ENCODE measurements around the gene NOC2L.

NOC2L gene

DNA sequence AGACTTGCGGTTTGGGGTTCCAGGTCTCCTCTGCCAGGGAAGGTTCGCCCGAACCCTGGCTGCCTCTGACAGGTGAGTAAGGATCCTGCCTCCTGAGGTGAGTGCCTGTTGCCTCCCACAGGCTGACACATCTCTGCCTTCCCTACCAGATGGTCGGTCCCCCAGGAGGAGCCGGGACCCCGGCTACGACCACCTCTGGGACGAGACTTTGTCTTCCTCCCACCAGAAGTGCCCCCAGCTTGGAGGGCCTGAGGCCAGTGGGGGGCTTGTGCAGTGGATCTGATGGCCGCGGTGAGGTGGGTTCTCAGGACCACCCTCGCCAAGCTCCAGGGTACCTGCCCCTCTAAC lies 15.2 kb upstream of the NOC2L start:
- no peak for DNase-seq

GRCh38 chr1:973459-974292 lies 14.6 kb upstream of the NOC2L start:
- DNase-seq, result no peak

DNA sequence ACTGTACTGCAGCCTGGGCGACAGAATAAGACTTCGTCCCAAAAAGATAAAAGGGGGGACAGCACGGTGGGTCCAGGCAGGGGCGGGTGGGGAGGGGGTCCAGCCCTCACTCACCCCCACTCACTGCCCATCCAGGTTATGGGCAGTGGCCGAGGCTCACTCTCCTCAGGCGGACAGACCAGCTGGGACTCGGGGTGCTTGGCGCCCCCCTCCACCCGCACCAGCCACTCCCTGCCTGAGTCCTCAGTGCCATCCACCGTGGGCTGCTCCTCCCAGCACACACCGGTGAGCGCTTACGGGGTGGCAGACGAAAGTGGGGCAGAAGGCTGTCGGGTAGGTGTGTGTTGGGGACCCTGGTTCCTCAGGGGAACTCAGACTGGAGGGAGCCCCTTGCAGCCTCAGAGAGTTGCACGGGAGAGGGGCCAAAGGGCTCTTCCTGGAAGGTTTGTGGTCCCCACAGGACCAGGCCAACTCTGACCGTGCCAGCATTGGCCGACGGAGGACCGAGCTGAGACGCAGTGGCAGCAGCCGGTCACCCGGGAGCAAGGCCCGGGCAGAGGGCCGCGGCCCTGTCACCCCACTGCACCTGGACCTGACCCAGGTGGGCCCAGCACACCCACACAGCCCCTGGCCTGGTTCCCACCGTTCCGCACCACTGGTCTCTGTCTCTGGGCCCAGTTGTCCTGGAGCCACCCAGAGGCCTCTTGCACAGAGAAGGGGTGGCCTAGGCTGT lies 13.8 kb upstream of the NOC2L start:
- DNase-seq, result no peak

DNA sequence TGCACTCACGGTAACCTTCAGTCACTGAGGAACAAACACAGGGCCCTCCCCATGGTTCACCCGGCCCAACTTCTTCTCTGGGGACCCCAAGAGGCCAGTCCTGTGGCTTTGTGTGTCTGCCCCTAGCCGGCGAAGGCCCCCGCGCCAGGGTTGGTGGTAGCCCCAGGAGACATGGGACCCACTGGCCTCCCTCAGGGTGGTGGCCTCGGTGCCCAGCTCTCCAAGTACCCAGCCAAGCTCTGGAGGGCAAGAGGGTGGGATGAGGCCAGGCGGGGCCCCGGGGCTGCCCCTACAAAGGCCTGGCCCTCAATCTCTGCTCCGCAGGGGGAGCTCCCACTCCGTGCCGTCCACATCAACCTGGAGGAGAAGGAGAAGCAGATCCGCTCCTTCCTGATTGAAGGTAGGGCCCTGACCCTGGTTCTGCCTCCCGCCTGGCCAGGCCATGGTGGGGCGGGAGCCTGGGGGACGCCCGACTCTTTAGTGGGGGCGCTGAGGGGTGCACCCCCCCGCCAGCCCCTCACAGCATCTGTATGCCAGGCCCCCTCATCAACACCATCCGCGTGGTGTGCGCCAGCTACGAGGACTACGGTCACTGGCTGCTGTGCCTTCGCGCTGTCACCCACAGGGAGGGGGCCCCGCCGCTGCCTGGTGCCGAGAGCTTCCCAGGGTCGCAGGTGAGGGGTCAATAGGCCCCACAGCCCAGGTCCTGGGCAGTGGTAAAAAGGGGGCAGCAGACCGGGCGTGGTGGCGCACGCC lies 12.9 kb upstream of the NOC2L start:
- no peak for DNase-seq

DNA sequence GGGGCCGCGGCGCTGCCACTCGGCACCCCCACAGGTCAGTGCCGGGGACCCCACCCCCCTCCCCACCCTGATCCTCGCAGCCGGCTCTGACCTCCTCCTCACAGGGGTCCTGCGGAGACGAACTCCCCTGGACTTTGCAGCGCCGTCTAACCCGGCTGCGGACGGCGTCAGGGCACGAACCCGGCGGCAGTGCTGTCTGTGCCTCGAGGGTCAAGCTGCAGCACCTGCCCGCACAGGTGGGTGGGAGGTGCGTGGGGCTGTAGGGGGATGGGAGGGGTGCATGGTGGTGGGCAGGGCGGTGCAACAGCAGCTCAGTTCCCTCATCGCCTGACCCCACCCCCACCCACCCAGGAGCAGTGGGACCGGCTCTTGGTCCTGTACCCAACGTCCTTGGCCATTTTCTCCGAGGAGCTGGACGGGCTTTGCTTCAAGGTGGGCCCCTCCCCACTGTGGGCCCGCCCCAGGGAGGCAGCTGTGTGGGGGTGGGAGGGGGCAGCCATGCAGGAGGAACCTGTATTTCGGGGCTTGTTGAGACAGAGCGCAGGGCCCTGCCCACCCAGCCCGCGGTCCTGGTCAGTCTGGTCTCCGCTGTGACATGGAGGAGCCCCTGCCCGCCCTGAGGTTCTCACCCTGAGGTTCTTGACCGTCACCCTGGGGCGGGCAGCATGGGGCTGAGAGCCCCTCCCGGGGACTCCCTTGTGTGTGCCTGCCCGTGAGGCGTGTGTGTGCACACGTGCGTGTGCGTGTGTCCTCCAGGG lies 12.1 kb upstream of the NOC2L start:
- DNase-seq, result no peak

DNA sequence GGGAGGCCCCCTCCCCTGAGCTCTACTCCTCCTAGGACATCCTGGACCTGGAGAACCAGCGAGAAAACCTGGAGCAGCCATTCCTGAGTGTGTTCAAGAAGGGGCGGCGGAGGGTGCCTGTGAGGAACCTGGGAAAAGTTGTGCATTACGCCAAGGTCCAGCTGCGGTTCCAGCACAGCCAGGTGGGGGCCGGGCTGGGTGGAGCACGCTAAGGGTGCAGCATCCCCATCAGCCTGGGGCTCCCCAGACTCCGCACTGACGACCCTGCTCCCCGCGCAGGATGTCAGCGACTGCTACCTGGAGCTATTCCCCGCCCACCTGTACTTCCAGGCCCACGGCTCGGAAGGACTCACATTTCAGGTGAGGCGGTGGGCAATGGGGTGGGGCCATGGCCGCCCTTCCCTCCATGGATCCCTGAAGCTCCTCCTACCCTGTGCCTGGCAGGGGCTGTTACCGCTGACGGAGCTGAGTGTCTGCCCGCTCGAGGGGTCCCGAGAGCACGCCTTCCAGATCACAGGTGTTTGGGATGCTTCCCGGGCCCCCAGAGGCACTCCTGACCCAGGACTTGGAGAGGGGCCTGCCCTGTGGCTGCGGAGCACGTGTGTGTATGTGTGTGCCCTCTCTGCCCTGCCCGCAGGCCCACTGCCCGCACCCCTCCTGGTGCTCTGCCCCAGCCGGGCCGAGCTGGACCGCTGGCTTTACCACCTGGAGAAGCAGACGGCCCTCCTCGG lies 11.4 kb upstream of the NOC2L start:
- DNase-seq, result peak; percentile 21

- no peak for DNase-seq
Observed at GRCh38 chr1:969260-969855, 10.3 kb upstream of the NOC2L start.

GRCh38 chr1:967466-968343 lies 8.6 kb upstream of the NOC2L start:
- DNase-seq, result no peak

DNA sequence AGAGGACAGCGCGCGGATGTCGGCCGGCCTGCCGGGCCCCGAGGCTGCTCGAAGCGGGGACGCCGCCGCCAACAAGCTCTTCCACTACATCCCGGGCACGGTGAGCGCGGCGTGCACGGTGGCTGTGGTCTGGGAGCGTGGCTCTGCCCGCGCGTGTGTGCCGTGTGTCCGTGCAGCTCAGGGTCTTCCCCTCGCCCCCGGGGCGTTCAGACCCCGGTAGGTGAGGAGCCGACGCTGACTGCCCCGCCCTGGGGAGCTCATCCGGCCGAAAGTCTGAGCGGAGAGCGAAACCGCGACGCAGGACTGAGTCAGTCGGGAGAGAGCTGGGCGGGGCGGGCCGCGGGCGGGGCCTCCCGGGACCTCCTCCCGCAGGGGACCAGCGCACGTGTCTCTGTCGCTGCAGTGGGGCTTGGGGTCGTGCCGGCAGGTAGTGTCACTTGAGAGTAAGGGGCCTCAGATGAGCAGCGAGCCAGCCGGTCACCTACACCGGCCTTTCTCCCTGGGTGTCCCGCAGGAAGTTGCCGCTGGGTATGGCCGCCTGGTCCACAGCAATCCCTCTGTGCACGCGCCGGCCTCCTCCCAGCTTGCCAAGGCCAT lies 7.7 kb upstream of the NOC2L start:
- no peak for DNase-seq

- no peak for DNase-seq
Observed at GRCh38 chr1:966135-966703, 7.2 kb upstream of the NOC2L start, which contains the start of gene PLEKHN1. Gene PLEKHN1 (plus strand): TSS chr1:966482. CDS start chr1:966532, 50 bp downstream.

DNA sequence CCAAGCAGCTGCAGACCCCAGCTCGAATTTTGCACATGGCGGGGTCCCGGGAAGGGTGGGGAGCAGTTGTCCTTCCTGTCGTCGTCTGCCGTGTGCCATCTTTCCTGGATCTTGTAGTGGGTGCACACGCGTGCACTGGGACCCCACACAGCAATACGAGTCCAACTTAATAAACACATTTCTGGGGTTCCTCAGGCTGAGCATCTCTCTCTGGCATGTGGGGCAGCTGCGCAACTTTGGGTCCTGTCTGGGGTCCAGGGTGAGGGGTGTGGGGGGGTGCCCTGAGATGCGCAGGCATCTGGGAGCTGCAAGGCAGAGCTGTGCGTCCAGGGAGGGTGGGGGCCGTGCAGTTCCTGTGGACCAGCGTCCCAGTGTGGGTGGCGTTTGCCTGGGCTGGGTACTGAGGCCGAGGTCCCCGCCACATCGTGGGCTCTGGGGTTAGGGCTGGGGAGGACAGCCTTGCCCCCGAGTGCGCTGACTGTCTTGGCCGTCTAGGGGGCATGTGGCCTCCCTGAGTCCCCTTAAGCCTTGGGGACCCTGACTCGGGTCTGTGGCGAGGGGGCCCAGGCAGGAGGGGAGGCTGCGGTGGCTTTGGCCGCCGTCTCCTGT lies 6.6 kb upstream of the NOC2L start:
- DNase-seq, result no peak

GRCh38 chr1:964691-965525 lies 5.9 kb upstream of the NOC2L start:
- DNase-seq, result no peak

GRCh38 chr1:963746-964525 lies 4.9 kb upstream of the NOC2L start:
- no peak for DNase-seq

DNA sequence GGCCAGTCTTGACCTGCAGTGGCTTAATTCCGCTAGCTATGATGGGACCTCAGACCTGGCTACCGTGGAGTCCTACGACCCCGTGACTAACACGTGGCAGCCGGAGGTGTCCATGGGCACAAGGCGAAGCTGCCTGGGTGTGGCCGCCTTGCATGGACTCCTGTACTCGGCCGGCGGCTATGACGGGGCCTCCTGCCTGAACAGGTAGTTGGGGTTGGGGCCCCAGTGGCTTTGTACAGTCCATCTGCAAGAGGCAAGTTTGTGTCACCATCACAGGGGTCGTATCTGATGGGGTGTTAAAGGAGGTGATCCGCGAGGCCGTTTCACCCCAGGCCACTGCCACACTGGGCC lies 4.2 kb upstream of the NOC2L start:
- DNase-seq, result no peak

GRCh38 chr1:962381-963300 lies 3.6 kb upstream of the NOC2L start:
- DNase-seq, result no peak

GRCh38 chr1:961132-961669 lies 2.1 kb upstream of the NOC2L start:
- DNase-seq, result no peak
